HepG2 (cell line): ENCODE measurements around the gene ABCG1. TPM values are rescaled to one million over a fixed set of nuclear protein-coding genes. Genes with fewer than 3 reads are reported as not detected.

Experiments
- ARID5B ChIP-seq: IDR thresholded peaks from 2 replicates; pipeline ENCODE4 v1.4.0; 2020; ENCODE audit warnings: mild to moderate bottlenecking, missing genetic modification reagents
- ZBTB10 ChIP-seq: sonication (generic); formaldehyde crosslinking; IDR thresholded peaks from 2 replicates; pipeline ENCODE4 v1.4.0; 2020; ENCODE audit warnings: missing genetic modification reagents, borderline replicate concordance
- ZNF225 ChIP-seq: sonication (generic); formaldehyde crosslinking; IDR thresholded peaks from 2 replicates; pipeline ENCODE4 v1.4.0; 2020; ENCODE audit warnings: mild to moderate bottlenecking, missing genetic modification reagents
- ZNF281 ChIP-seq: sonication (generic); formaldehyde crosslinking; IDR thresholded peaks from 2 replicates; pipeline ENCODE4 v1.4.0; 2020; ENCODE audit warnings: missing genetic modification reagents, borderline replicate concordance
- polyA plus RNA-seq, 8 experiments: library from polyadenylated mRNA; depleted of rRNA in 3 of 8; stranded (reverse) in 7 of 8; unstranded in 1 of 8; fragments of >200 nt; fragmentation: Illumina TruSeq in 4 of 8; extraction: Trizol in 4 of 8; gene quantifications; 2 replicates each; pipeline versions ENCODE4 v1.2.1 to v1.2.3, GENCODE V29; 2011 to 2016; ENCODE audit warnings: low read depth in 4 of 8, missing spikeins in 1 of 8, mixed read lengths in 1 of 8; ENCODE audit not compliant: insufficient read depth in 1 of 8
- total RNA-seq, 5 experiments: library from RNA; depleted of rRNA; stranded (reverse); fragments of >200 nt; fragmentation: Illumina TruSeq; extraction: Trizol; gene quantifications; 2 replicates each; pipeline ENCODE4 v1.2.3, GENCODE V29; 2016; ENCODE audit warnings: low read depth in 1 of 5

ABCG1 gene
- total and polyA plus RNA-seq, 2 of the 13 experiments (the other 11 are each of a cell fraction or from before 2014, with no cell fraction given): 0.04 TPM; not detected in 1

- no peak for TF ChIP-seq ZBTB10 (CRISPR knock-in tag)
- TF ChIP-seq ZNF281 (CRISPR knock-in tag): no peak
- no peak for TF ChIP-seq ARID5B
- no peak for TF ChIP-seq ZNF225 (CRISPR knock-in tag)
Measured at GRCh38 chr21:42279888-42280287, 60.9 kb downstream of the ABCG1 start (continued).
